HG03135 (cell line): ENCODE measurements around the gene AFG1L.
A peak's percentile ranks its signal among the peaks of the same experiment; 100 is the strongest.
"Not testable (repeated sequence)": the region's sequence is repeated elsewhere in the genome, so short reads cannot be mapped to it uniquely, and the experiment has no call there.

Source experiments
- ATAC-seq: cut with Tn5 transposase; IDR thresholded peaks from one replicate; pipeline ENCODE4 v1.9.1; 2021; ENCODE audit warnings: mild to moderate bottlenecking, moderate library complexity; ENCODE audit not compliant: unreplicated experiment

AFG1L gene

GRCh38 chr6:108294727-108295625 lies at the start of gene AFG1L:
Gene AFG1L, plus strand, starts transcription at chr6:108295054. Its CDS starts 26 bp downstream, at chr6:108295080.
- peak; percentile 91 for ATAC-seq

GRCh38 chr6:108245095-108245494 lies 49.8 kb upstream of the AFG1L start:
- ATAC-seq = not testable (repeated sequence)

- ATAC-seq = no peak
These were observed 46.8 kb upstream of the AFG1L start for GRCh38 chr6:108247965-108248536.

- no peak for ATAC-seq
These were observed 44.5 kb upstream of the AFG1L start for GRCh38 chr6:108250240-108250866.

- ATAC-seq = no peak
These were observed 43.6 kb upstream of the AFG1L start for GRCh38 chr6:108251252-108251651.

- no peak for ATAC-seq
These were observed 42.8 kb upstream of the AFG1L start for GRCh38 chr6:108252055-108252454.

- no peak for ATAC-seq
These were observed 41.6 kb upstream of the AFG1L start for GRCh38 chr6:108253241-108253640.

- ATAC-seq = no peak
These were observed 40.1 kb upstream of the AFG1L start for GRCh38 chr6:108254433-108255410.

- ATAC-seq = peak; percentile 14
These were observed 34.6 kb upstream of the AFG1L start for GRCh38 chr6:108260126-108260808.

GRCh38 chr6:108260809-108261569 lies 33.9 kb upstream of the AFG1L start, which contains the start of gene SNX3:
Gene SNX3, minus strand, starts transcription at chr6:108261040. Its CDS starts 119 bp downstream, at chr6:108260921.
- ATAC-seq = peak; percentile 84

GRCh38 chr6:108263371-108263770 lies 31.5 kb upstream of the AFG1L start:
- ATAC-seq = no peak

GRCh38 chr6:108268845-108269244 lies 26.0 kb upstream of the AFG1L start:
- ATAC-seq = no peak

GRCh38 chr6:108269955-108270354 lies 24.9 kb upstream of the AFG1L start:
- not testable (repeated sequence) for ATAC-seq

- ATAC-seq = no peak
These were observed 20.3 kb upstream of the AFG1L start for GRCh38 chr6:108274546-108274945.

- no peak for ATAC-seq
These were observed 18.9 kb upstream of the AFG1L start for GRCh38 chr6:108275976-108276375.

GRCh38 chr6:108277295-108277694 lies 17.6 kb upstream of the AFG1L start:
- ATAC-seq = no peak

GRCh38 chr6:108277831-108278230 lies 17.0 kb upstream of the AFG1L start:
- no peak for ATAC-seq

- ATAC-seq = no peak
These were observed 9.5 kb upstream of the AFG1L start for GRCh38 chr6:108285381-108285780.

- ATAC-seq = no peak
These were observed 8.5 kb upstream of the AFG1L start for GRCh38 chr6:108286366-108286765.
